Kidney capillary endothelial cell (primary cell): Measurements from ENCODE around the gene ZDHHC11B.
"Not testable (repeated sequence)": the region's sequence is repeated elsewhere in the genome, so short reads cannot be mapped to it uniquely, and the experiment has no call there.

ENCODE experiments used
- DNase-seq: peaks from one replicate; pipeline ENCODE4 v3.0.0-alpha.2; 2018; ENCODE audit warnings: low spot score

ZDHHC11B gene

DNA sequence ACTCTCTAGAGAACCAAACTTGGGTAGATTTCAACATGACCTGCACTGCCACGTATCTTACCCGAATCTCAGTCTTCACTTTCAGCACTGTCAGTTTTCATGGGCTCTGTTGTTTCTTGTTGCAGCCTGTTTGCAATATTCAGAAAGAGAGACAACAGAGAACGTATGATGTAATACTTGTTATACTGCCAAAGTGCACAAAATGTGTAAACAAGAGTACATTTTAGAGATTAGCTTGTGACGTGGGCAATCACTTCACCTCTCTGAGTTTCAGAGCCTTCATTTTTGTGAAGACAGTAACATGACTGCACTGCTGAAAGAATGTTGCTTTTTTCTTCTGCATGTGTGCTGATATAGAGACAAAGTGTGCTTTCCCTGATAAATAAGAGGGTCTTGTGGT lies 67.8 kb downstream of the ZDHHC11B start:
- DNase-seq = not testable (repeated sequence)

DNA sequence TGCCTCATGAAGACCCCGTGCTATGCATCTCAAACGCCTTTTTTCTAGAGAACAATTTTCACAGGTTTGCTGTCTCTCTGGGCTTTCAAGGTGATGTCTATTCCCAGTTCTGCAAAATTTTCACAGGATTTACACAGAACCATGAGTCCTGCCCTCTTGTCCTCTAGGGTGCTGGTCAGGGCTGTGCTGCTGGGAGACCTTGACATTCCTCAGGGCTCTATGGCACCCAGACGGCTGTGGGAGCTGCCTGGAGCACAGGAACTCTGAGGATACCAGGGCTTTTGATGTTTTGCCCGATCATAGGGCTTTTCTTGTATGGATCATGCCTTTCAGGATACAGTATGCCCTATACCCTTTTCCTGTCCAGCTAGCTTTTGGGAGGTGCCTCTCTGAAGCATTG lies 68.9 kb downstream of the ZDHHC11B start:
- DNase-seq = not testable (repeated sequence)

- DNase-seq = not testable (repeated sequence)
Measured at GRCh38 chr5:714215-715118, 70.1 kb downstream of the ZDHHC11B start.

- not testable (repeated sequence) for DNase-seq
Measured at GRCh38 chr5:713686-714085, 70.8 kb downstream of the ZDHHC11B start.

DNA sequence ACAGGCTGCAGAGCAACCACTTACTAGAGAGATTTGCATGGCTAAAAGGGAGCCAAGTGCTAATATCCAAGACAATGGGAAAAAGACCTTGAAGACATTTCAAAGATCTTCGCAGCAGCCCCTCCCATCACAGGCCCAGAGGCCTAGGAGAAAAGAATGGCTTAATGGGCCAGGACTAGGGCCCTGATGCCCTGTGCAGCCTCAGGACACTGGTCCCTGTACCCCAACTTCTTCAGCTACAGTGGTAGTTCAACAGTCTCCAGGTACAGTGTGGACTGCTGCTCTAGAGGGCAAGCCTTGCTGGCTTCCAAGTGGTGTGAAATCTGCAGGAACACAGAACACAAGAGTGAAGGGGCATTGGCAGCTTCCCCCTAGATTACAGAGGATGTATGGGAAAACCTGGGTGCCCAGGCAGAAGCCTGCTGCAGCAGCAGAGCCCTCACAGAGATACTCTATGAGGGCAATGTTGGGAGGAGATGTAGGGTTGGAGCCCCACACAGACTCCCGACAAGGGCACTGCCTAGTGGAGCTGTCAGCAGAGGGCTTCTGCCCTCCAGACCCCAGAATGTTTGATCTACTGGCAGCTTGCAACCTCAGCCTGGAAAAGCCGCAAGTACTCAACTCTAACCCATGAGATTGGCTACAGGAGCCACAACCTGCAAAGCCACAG lies 75.5 kb downstream of the ZDHHC11B start:
- DNase-seq = not testable (repeated sequence)

DNA sequence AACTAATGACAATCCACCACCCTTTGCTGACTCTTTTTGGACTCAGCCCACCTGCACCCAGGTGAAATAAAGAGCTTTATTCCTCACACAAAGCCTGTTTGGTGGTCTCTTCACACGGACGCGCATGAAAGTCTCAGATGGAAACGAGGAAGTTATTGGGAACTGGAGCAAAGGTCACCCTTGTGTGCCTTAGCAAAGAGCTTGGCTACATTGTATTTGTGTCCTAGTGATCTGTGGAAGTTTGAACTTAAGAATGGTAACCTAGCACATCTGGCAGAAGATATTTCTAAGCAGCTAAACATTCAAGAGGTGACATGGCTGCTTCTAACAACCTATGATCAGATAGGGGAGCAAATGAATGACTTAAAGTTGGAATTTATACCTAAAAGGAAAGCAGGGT lies 76.2 kb downstream of the ZDHHC11B start:
- not testable (repeated sequence) for DNase-seq

GRCh38 chr5:706127-706526 lies 78.4 kb downstream of the ZDHHC11B start:
- DNase-seq = not testable (repeated sequence)

DNA sequence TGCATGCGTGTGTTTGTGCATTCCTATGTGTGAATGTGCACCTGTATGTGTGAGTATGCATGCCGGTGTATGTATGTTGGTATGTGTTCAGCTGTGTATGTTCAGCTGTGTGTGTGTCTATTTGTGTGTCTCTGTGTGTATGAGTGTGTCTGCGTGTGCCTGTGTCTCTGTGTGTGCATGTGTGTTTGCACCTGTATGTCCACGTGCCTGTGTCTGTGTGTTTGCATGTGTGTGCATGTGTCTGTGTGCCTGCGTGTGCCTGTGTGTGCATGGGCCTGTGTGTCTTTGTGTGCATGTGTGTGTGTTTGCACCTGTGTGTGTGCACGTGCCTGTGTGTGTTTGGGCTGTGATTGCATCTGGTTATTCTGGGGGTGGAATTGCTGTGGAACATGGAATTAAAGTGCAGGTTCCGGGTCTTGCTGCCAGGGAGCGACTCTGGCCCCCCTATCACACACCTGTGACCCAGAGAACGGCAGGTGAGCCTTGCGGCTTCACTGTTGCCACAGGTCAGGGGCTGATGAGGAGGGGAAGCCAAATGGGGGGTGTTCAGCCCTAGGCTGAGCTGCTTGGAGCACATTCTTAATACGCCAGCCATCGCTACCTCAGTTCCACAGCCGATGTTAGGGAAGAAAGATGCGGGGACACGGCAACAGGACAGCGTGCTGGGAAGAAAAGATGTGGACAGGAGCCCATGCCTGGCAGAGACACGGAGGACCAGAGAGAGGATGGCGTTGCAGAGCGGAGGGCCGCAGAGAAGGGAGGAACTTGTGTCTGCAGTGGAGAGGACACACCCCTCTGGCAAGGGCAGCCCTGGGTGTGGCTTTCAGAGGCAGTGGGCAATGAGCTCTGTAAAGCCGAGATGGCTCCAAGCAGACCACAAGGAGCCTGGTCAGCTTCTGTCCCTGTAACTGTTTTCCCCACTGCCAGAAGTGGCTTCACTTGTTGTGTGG lies 87.5 kb downstream of the ZDHHC11B start:
- not testable (repeated sequence) for DNase-seq

- DNase-seq = not testable (repeated sequence)
Measured at GRCh38 chr5:696191-696590, 88.3 kb downstream of the ZDHHC11B start.

DNA sequence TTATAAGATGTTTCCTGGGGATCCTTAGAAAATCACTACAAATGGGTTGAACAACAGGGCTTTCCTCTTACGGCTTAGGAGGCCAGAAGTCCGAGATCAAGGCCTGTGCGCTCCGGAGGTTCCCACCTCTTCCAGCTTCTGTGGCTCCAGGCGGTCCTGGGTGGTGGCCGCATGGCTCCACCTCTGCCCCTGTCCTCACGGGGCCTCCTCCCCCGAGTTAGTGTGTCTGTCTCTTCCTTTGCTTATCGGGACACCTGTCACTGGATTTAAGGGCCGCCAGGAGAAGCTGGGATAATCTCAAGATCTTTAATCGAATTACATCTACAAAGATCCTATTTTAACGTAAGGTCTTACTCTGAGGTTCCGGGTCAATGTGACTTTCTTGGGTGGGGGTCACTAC lies 89.1 kb downstream of the ZDHHC11B start:
- DNase-seq = not testable (repeated sequence)

- not testable (repeated sequence) for DNase-seq
Measured at GRCh38 chr5:694042-694431, 90.5 kb downstream of the ZDHHC11B start.

GRCh38 chr5:693271-694041 lies 91.1 kb downstream of the ZDHHC11B start, which contains the start of gene TPPP:
Gene TPPP (minus strand): TSS chr5:693352. CDS start chr5:678060, 15,292 bp downstream.
- DNase-seq = not testable (repeated sequence)

DNA sequence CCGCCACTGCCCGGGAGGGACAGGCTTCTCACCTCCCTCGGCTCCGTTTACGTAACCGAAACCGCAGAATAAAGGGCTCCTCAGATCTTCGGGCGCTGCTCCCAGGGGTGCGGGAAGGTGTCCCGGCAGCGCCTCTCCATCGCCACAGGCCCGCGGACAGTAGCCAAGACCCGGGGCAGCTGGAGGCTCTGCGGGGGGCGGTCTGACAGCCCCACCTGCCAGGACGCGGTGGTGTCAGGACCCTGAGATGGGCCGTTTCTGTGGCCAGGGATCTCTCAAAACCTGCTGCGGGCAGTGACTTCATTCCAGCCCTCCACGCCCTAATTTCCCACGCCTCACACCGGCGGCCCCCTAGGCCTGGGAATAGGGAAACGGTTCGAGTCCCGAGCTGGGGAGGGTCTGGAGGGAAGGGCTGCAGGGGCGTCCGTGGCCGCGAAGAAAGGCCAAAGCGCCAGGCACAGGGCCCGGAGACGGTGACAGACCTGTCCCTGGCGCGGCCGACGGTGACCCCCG lies 91.9 kb downstream of the ZDHHC11B start:
- DNase-seq = not testable (repeated sequence)

GRCh38 chr5:691817-692528 lies 92.6 kb downstream of the ZDHHC11B start:
- DNase-seq = no peak

- DNase-seq = not testable (repeated sequence)
Measured at GRCh38 chr5:691049-691448, 93.5 kb downstream of the ZDHHC11B start.

DNA sequence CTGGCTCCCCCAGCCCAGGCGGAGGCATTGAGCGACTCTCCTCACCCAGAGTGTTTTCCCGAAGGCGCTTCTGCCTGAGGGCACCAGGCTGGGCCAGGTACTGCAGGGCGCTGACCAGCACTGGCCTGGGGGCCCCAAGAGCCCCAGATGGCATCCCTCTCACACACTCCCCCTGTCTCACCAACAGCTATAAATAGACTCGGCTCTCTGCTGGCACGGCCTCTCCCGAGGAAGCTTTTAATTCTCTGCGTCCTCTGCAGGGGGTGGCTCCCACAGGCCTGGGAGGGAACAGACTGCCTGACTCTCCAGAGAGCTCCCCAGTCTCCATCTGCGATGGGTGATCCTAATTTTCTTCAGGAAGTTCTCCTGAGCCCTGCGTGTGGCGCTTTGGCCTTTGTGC lies 94.2 kb downstream of the ZDHHC11B start:
- not testable (repeated sequence) for DNase-seq

DNA sequence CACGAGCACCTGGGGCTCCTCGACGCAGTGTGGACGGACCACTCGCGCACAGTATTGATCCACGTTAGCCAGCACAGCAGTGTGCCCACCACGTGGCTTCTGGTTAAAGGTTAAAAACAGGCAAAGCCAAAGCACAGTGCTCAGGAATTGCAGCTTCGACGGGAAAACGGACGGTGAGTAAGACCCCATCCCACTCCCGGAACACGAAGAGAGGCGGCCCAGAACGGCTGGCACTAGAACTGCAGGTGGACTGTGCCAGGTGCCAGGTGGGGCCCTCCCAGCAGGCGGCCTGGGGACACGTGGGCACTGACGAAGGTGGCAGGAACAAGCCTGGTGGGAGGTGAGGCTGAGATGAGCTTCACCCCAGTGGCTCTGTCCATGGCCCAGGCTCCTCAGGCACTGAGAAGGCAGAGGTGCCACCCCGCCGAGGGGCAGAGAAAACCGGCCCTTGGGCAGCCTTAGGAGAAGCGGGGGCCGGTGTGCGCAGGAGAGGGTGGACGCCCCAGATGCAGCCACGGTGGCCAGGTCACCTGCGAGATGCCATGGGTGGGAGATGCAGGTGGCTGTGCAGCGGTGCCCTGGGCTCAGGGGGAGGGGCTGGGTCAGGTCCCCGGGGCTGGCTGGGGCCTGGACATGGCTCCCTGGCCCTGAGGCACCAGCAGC lies 96.0 kb downstream of the ZDHHC11B start:
- not testable (repeated sequence) for DNase-seq

GRCh38 chr5:686936-687335 lies 97.6 kb downstream of the ZDHHC11B start:
- not testable (repeated sequence) for DNase-seq

- DNase-seq = not testable (repeated sequence)
Measured at GRCh38 chr5:686172-686523, 98.4 kb downstream of the ZDHHC11B start.
